Brain microvascular endothelial cell (primary cell): ENCODE results near the gene PLET1.

ENCODE experiments used
- DNase-seq: peaks from one replicate; pipeline ENCODE4 v3.0.0-alpha.2; 2020
- H3K27ac ChIP-seq: fragments of 250-450 bp; sonication (Bioruptor Pico); 2 replicates; pipeline ENCODE4 v1.5.1; 2020; ENCODE audit warnings: mild to moderate bottlenecking, moderate library complexity
- H3K27me3 ChIP-seq: fragments of 250-450 bp; sonication (Bioruptor Pico); replicated peaks from 2 replicates; pipeline ENCODE4 v1.5.1; 2020; ENCODE audit warnings: mild to moderate bottlenecking
- H3K36me3 ChIP-seq: fragments of 250-450 bp; sonication (Bioruptor Pico); replicated peaks from 2 replicates; pipeline ENCODE4 v1.5.1; 2020; ENCODE audit warnings: mild to moderate bottlenecking
- H3K4me3 ChIP-seq: 2 replicates; pipeline ENCODE4 v1.5.1; 2011; ENCODE audit warnings: low read depth, mild to moderate bottlenecking, control low read depth, low read length, moderate library complexity
- in situ Hi-C: cut with HindIII; loops from 2 replicates; pipeline ENCODE4 v1.10.0; 2017; ENCODE audit warnings: low sequenced_read_pairs, low pct_ligation_motif_present
- TF ChIP-seq, protein P1 (sequence below): IDR thresholded peaks from 2 replicates; pipeline ENCODE4 v1.5.1; 2011; ENCODE audit warnings: low read depth, mild to moderate bottlenecking, moderate library complexity, low read length, control low read depth, inconsistent platforms; ENCODE audit errors: missing control alignments

PLET1 gene

GRCh38 chr11:112281726-112282125 is 21.1 kb upstream of the PLET1 start:
- no peak overlapping the region for H3K4me3 ChIP-seq
- DNase-seq, result no peak
- H3K36me3 ChIP-seq, result no peaks in the 10 kb centered on the region
- TF ChIP-seq, protein P1, sequence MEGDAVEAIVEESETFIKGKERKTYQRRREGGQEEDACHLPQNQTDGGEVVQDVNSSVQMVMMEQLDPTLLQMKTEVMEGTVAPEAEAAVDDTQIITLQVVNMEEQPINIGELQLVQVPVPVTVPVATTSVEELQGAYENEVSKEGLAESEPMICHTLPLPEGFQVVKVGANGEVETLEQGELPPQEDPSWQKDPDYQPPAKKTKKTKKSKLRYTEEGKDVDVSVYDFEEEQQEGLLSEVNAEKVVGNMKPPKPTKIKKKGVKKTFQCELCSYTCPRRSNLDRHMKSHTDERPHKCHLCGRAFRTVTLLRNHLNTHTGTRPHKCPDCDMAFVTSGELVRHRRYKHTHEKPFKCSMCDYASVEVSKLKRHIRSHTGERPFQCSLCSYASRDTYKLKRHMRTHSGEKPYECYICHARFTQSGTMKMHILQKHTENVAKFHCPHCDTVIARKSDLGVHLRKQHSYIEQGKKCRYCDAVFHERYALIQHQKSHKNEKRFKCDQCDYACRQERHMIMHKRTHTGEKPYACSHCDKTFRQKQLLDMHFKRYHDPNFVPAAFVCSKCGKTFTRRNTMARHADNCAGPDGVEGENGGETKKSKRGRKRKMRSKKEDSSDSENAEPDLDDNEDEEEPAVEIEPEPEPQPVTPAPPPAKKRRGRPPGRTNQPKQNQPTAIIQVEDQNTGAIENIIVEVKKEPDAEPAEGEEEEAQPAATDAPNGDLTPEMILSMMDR, result no peak
- H3K27me3 ChIP-seq, result no peaks in the 10 kb centered on the region
- in situ Hi-C loops, result no loop called here
- H3K27ac ChIP-seq, result no peak overlapping the region

GRCh38 chr11:112280268-112281126 is 19.8 kb upstream of the PLET1 start:
- in situ Hi-C loops, result no loop called here
- Histone ChIP-seq H3K27me3 (no peaks in the 10 kb centered on the region), H3K27ac (no peak overlapping the region), H3K36me3 (no peaks in the 10 kb centered on the region), H3K4me3 (peak overlapping the region; percentile 57)
- DNase-seq, result peak; percentile 78
- TF ChIP-seq, protein P1, result peak; percentile 85

DNA sequence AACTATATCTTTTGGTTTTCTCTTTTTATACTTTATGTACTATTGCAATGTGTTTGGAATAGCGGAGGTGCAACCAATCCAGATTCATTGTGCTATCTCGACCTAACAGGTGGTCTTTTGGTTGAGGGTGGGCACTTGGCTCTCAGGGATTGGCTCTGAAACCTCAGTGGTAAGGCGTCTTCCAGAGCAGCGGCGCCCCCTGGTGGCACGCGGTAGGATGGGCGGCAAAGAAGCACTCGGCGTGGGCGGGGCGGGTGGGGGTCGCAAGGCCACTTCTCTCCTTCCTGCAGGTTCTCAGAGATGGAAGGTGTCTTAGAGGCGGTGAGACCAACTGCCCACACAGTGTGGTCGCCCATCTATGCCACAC is 19.2 kb upstream of the PLET1 start:
- Histone ChIP-seq H3K36me3 (no peaks in the 10 kb centered on the region), H3K27me3 (no peaks in the 10 kb centered on the region), H3K27ac (no peak overlapping the region), H3K4me3 (peak overlapping the region; percentile 57)
- TF ChIP-seq, protein P1, result peak; percentile 83
- DNase-seq, result peak; percentile 26
- in situ Hi-C loops, result no loop called here

DNA sequence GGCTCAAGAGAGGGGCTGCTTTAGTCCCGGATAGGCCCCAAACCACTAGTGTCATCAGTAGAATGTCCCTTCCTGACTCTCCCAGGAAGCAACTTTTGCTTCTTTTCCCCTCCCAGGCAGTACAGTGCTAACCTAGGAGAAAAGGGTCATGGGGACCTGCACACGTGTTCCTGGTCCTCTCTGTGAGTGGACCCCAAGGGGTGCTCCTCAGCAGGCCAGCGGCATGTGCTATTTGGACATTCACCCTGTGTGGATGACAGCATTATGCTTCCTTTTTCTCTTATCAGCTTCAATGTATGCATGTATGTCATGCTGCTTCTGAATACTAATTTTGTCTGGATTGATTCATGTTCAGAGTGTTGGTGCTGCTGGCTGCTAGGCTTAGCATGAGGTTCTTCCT is 18.1 kb upstream of the PLET1 start:
- no peaks in the 10 kb centered on the region for H3K27me3 ChIP-seq
- no peak overlapping the region for H3K27ac ChIP-seq
- no peaks in the 10 kb centered on the region for H3K36me3 ChIP-seq
- TF ChIP-seq, protein P1, result no peak
- H3K4me3 ChIP-seq, result no peak overlapping the region
- in situ Hi-C loops, result no loop called here
- no peak for DNase-seq

- Histone ChIP-seq H3K27me3 (no peaks in the 10 kb centered on the region), H3K36me3 (no peaks in the 10 kb centered on the region), H3K4me3 (no peak overlapping the region), H3K27ac (no peak overlapping the region)
- TF ChIP-seq, protein P1, result no peak
- in situ Hi-C loops, result no loop called here
- no peak for DNase-seq
These were observed 17.3 kb upstream of the PLET1 start for GRCh38 chr11:112277941-112278340.

DNA sequence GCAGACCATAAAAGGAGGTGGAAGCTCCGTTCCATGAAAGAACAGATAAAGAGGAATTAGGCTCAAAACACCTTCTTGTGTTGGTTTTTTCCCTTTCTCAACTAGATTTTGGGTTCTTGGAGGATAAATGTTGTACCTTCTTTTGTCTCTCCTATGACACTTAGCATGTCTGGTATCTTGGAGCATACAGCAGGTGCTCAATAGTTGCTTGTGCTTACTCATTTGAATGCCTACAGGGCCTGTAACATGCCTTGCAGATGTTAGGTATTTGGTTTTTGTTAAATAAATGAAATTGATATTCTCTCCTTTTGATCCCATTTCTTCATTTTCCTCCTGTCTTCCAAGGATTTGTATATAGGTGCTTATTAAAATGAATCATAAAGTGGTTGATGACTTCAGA is 16.4 kb upstream of the PLET1 start:
- H3K36me3 ChIP-seq, result no peaks in the 10 kb centered on the region

More for the DNA sequence above, 16.4 kb upstream of the PLET1 start:
- in situ Hi-C loops, result no loop called here
- no peak for DNase-seq
- Histone ChIP-seq H3K4me3 (no peak overlapping the region), H3K27me3 (no peaks in the 10 kb centered on the region), H3K27ac (no peak overlapping the region)
- TF ChIP-seq, protein P1, result no peak
